Germinal center (tissue), 1 donor: Measurements from ENCODE around the gene TMEM170A.
A peak's percentile ranks its signal among the peaks of the same experiment; 100 is the strongest.
"Not testable (repeated sequence)": the region's sequence is repeated elsewhere in the genome, so short reads cannot be mapped to it uniquely, and the experiment has no call there.

Experiments
- DNase-seq: peaks from one replicate; pipeline ENCODE4 v3.0.0; 2012; ENCODE audit warnings: mixed read lengths, low spot score

The TMEM170A gene

GRCh38 chr16:75481475-75481874 is 17.0 kb upstream of the TMEM170A start:
- no peak for DNase-seq

GRCh38 chr16:75479421-75479990 is 15.0 kb upstream of the TMEM170A start:
- DNase-seq = no peak

GRCh38 chr16:75478480-75479345 is 14.2 kb upstream of the TMEM170A start:
- no peak for DNase-seq

GRCh38 chr16:75477680-75478473 is 13.4 kb upstream of the TMEM170A start:
- no peak for DNase-seq

- DNase-seq = no peak
Observed at GRCh38 chr16:75476817-75477216, 12.3 kb upstream of the TMEM170A start.

- no peak for DNase-seq
Observed at GRCh38 chr16:75475420-75475847, 10.9 kb upstream of the TMEM170A start.

GRCh38 chr16:75472908-75473877 is 8.7 kb upstream of the TMEM170A start:
- DNase-seq = no peak

GRCh38 chr16:75471723-75472633 is 7.5 kb upstream of the TMEM170A start:
- DNase-seq = peak; percentile 70

GRCh38 chr16:75466760-75467159 is 2.3 kb upstream of the TMEM170A start:
- DNase-seq = no peak

- peak; percentile 19 for DNase-seq
Observed at GRCh38 chr16:75463389-75464121, 934 bp downstream of the TMEM170A start.

- no peak for DNase-seq
Observed at GRCh38 chr16:75462806-75463205, 1.7 kb downstream of the TMEM170A start.

- no peak for DNase-seq
Observed at GRCh38 chr16:75461575-75461974, 2.9 kb downstream of the TMEM170A start.

GRCh38 chr16:75460446-75460845 is 4.0 kb downstream of the TMEM170A start:
- no peak for DNase-seq

- DNase-seq = no peak
Observed at GRCh38 chr16:75459691-75460090, 4.8 kb downstream of the TMEM170A start.

GRCh38 chr16:75458439-75458838 is 6.0 kb downstream of the TMEM170A start:
- no peak for DNase-seq

- no peak for DNase-seq
Observed at GRCh38 chr16:75458029-75458428, 6.5 kb downstream of the TMEM170A start.

GRCh38 chr16:75457485-75458021 is 6.9 kb downstream of the TMEM170A start:
- DNase-seq = no peak

- DNase-seq = no peak
Observed at GRCh38 chr16:75456971-75457370, 7.5 kb downstream of the TMEM170A start.

GRCh38 chr16:75456486-75456885 is 8.0 kb downstream of the TMEM170A start:
- not testable (repeated sequence) for DNase-seq
